DOHH2 (cell line): ENCODE measurements around the gene HBD.

Experiments used
- H3F3A ChIP-seq: fragments of 200-600 bp; sonication (generic), shearing (Covaris generic); 2 replicates; pipeline ENCODE4 v1.6.0; 2016; ENCODE audit warnings: antibody characterized with exemption, mild to moderate bottlenecking; ENCODE audit not compliant: control insufficient read depth, insufficient read depth
- H3K27ac ChIP-seq: fragments of 200-600 bp; sonication (generic); 2 replicates; pipeline ENCODE4 v1.5.1; 2014; ENCODE audit warnings: low read depth, mild to moderate bottlenecking, low read length, moderate library complexity
- H3K27me3 ChIP-seq: fragments of 200-600 bp; sonication (generic); 2 replicates; pipeline ENCODE4 v1.6.1; 2014; ENCODE audit warnings: mild to moderate bottlenecking, low read length, mixed read lengths; ENCODE audit not compliant: control insufficient read depth
- H3K36me3 ChIP-seq: fragments of 200-600 bp; sonication (generic); 2 replicates; pipeline ENCODE4 v1.6.1; 2014; ENCODE audit warnings: mild to moderate bottlenecking, low read length, moderate library complexity, mixed read lengths; ENCODE audit not compliant: control insufficient read depth
- H3K4me1 ChIP-seq: fragments of 200-600 bp; sonication (generic); 2 replicates; pipeline ENCODE4 v1.6.1; 2014; ENCODE audit warnings: mild to moderate bottlenecking, low read length, mixed read lengths; ENCODE audit not compliant: control insufficient read depth
- H3K4me2 ChIP-seq: fragments of 200-600 bp; sonication (generic); 2 replicates; pipeline ENCODE4 v1.6.0; 2014; ENCODE audit warnings: mild to moderate bottlenecking, low read length, moderate library complexity
- H3K4me3 ChIP-seq: fragments of 200-600 bp; sonication (generic); 2 replicates; pipeline ENCODE4 v1.5.1; 2014; ENCODE audit warnings: mild to moderate bottlenecking, low read length, mixed read lengths
- H3K79me2 ChIP-seq: fragments of 200-600 bp; sonication (generic); 2 replicates; pipeline ENCODE4 v1.6.1; 2014; ENCODE audit warnings: mild to moderate bottlenecking, low read length, mixed read lengths; ENCODE audit not compliant: control insufficient read depth
- H3K9me2 ChIP-seq: fragments of 200-600 bp; sonication (generic); replicated peaks from 2 replicates; pipeline ENCODE4 v1.6.1; 2014; ENCODE audit warnings: mild to moderate bottlenecking, low read length, mixed read lengths; ENCODE audit not compliant: control insufficient read depth
- H3K9me3 ChIP-seq: fragments of 200-600 bp; sonication (generic); 2 replicates; pipeline ENCODE4 v1.6.1; 2014; ENCODE audit warnings: antibody characterized with exemption, low read length, mixed read lengths; ENCODE audit not compliant: control insufficient read depth, insufficient read depth
- H4K20me1 ChIP-seq: fragments of 200-600 bp; sonication (generic); 2 replicates; pipeline ENCODE4 v1.6.0; 2014; ENCODE audit warnings: low read depth, mild to moderate bottlenecking, antibody characterized with exemption, low read length, moderate library complexity; ENCODE audit not compliant: control insufficient read depth, insufficient read depth
- CTCF ChIP-seq: fragments of 200-600 bp; sonication (generic); IDR thresholded peaks from one replicate; pipeline ENCODE4 v1.5.1; 2014; ENCODE audit warnings: antibody characterized with exemption, mild to moderate bottlenecking, low read depth, low read length; ENCODE audit not compliant: poor library complexity, severe bottlenecking
- EZH2phosphoT487 ChIP-seq: fragments of 200-600 bp; sonication (generic); IDR thresholded peaks from 2 replicates; pipeline ENCODE4 v1.6.1; 2017; ENCODE audit warnings: borderline replicate concordance, mild to moderate bottlenecking, antibody characterized with exemption, low read length, moderate library complexity, mixed read lengths

HBD gene

GRCh38 chr11:5226732-5227310 is 7.5 kb downstream of the HBD start, which contains the start of gene HBB:
Gene HBB, minus strand, starts transcription at chr11:5227071. Its CDS starts 50 bp downstream, at chr11:5227021.
- Histone ChIP-seq H3K9me2 (no peaks in the 10 kb centered on the region), H3K9me3 (no peaks in the 10 kb centered on the region), H4K20me1 (no peaks in the 10 kb centered on the region), H3K36me3 (no peaks in the 10 kb centered on the region), H3K27ac (no peak within 1 kb of the TSS), H3F3A (no peaks in the 10 kb centered on the region), H3K4me1 (no peaks in the 10 kb centered on the region), H3K4me2 (no peak within 1 kb of the TSS), H3K27me3 (no peaks in the 10 kb centered on the region), H3K79me2 (no peaks in the 10 kb centered on the region), H3K4me3 (no peak within 1 kb of the TSS)
- TF ChIP-seq CTCF (no peak), EZH2phosphoT487 (no peak)

- Histone ChIP-seq H3K27me3 (no peaks in the 10 kb centered on the region), H3K9me3 (no peaks in the 10 kb centered on the region), H3K79me2 (no peaks in the 10 kb centered on the region), H3K4me2 (no peak overlapping the region), H3K9me2 (no peaks in the 10 kb centered on the region), H3K27ac (no peak overlapping the region), H3F3A (no peaks in the 10 kb centered on the region), H3K36me3 (no peaks in the 10 kb centered on the region), H4K20me1 (no peaks in the 10 kb centered on the region), H3K4me3 (no peak overlapping the region), H3K4me1 (no peaks in the 10 kb centered on the region)
- TF ChIP-seq CTCF (no peak), EZH2phosphoT487 (no peak)
These were observed 8.8 kb downstream of the HBD start for GRCh38 chr11:5225480-5225871.

GRCh38 chr11:5224538-5225479 is 9.5 kb downstream of the HBD start:
- Histone ChIP-seq H3K9me3 (no peaks in the 10 kb centered on the region), H3K36me3 (no peaks in the 10 kb centered on the region), H3K27ac (no peak overlapping the region), H3K79me2 (no peaks in the 10 kb centered on the region), H4K20me1 (no peaks in the 10 kb centered on the region), H3K9me2 (no peaks in the 10 kb centered on the region), H3K4me3 (no peak overlapping the region), H3K27me3 (no peaks in the 10 kb centered on the region), H3K4me2 (no peak overlapping the region), H3K4me1 (no peaks in the 10 kb centered on the region), H3F3A (no peaks in the 10 kb centered on the region)
- TF ChIP-seq EZH2phosphoT487 (no peak), CTCF (no peak)
